Stomach smooth muscle (tissue), 2 donors: Measurements from ENCODE around the gene CELF5.
"Not testable (repeated sequence)": the region's sequence is repeated elsewhere in the genome, so short reads cannot be mapped to it uniquely, and the experiment has no call there.

Experiments used
- H3K27ac ChIP-seq: one replicate; pipeline ENCODE4 v1.7.0; 2013; ENCODE audit warnings: mild to moderate bottlenecking, low read length, inconsistent platforms
- H3K27me3 ChIP-seq, 2 donors: one replicate each; pipeline ENCODE4 v1.7.0; 2013; ENCODE audit warnings: low read length in 2 of 2; ENCODE audit not compliant: insufficient read depth in 2 of 2, control insufficient read depth in 1 of 2
- H3K36me3 ChIP-seq, 2 donors: one replicate each; pipeline ENCODE4 v1.7.0; 2013; ENCODE audit warnings: low read length in 2 of 2; ENCODE audit not compliant: control insufficient read depth in 2 of 2, insufficient read depth in 2 of 2
- H3K4me1 ChIP-seq: one replicate; pipeline ENCODE4 v1.7.0; 2013; ENCODE audit warnings: low read length; ENCODE audit not compliant: control insufficient read depth, insufficient read depth
- H3K4me3 ChIP-seq, 2 donors: one replicate each; pipeline ENCODE4 v1.7.0; 2013; ENCODE audit warnings: low read length in 2 of 2
- H3K9ac ChIP-seq, 2 donors: one replicate each; pipeline ENCODE4 v1.7.0; 2013; ENCODE audit warnings: low read length in 2 of 2, mild to moderate bottlenecking in 1 of 2
- H3K9me3 ChIP-seq, 2 donors: one replicate each; pipeline ENCODE4 v1.7.0; 2013; ENCODE audit warnings: low read length in 2 of 2; ENCODE audit not compliant: control insufficient read depth in 2 of 2
- donor health status: healthy.
- donor health status: Pancreatic carcinoma.

Gene CELF5

GRCh38 chr19:3233116-3233515, 8.7 kb downstream of the CELF5 start:
- no peak overlapping the region for H3K9ac ChIP-seq
- H3K27me3 ChIP-seq, result peaks cover 16 to 29% of the 10 kb centered on the region in 2 donors
- no peak overlapping the region for H3K27ac ChIP-seq
- no peaks in the 10 kb centered on the region for H3K36me3 ChIP-seq
- H3K9me3 ChIP-seq, result no peaks in the 10 kb centered on the region
- no peak overlapping the region for H3K4me3 ChIP-seq
- no peaks in the 10 kb centered on the region for H3K4me1 ChIP-seq

- Histone ChIP-seq H3K27me3 (peaks cover 11 to 29% of the 10 kb centered on the region in 2 donors), H3K36me3 (no peaks in the 10 kb centered on the region), H3K4me1 (no peaks in the 10 kb centered on the region), H3K9me3 (no peaks in the 10 kb centered on the region), H3K4me3 (no peak overlapping the region), H3K9ac (no peak overlapping the region), H3K27ac (no peak overlapping the region)
Measured at GRCh38 chr19:3233831-3234230, 9.4 kb downstream of the CELF5 start.

- Histone ChIP-seq H3K36me3 (no peaks in the 10 kb centered on the region), H3K27ac (no peak overlapping the region), H3K27me3 (peaks cover 4 to 21% of the 10 kb centered on the region in 2 donors), H3K4me3 (no peak overlapping the region), H3K4me1 (no peaks in the 10 kb centered on the region), H3K9ac (no peak overlapping the region), H3K9me3 (no peaks in the 10 kb centered on the region)
Measured at GRCh38 chr19:3234800-3235199, 10.3 kb downstream of the CELF5 start.

DNA sequence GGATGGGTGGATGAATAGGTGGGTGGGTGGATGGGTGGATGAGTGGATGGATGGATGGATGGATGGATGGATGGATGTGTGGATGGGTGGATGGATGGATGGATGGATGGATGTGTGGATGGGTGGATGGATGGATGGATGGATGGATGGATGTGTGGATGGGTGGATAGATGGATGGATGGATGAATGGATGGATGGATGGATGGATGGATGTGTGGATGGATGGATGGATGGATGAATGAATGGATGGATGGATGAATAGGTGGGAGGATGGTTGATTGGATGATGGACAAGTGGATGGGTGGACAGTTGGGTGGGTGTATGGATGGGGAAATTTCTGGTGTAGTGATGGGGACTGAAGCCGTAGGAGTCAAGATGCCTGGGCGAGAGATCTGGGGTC, 11.1 kb downstream of the CELF5 start:
- H3K27me3 ChIP-seq, result peaks cover 0 to 15% of the 10 kb centered on the region in 2 donors
- not testable (repeated sequence) for H3K9me3 ChIP-seq, H3K9ac ChIP-seq, H3K27ac ChIP-seq, H3K4me3 ChIP-seq, H3K36me3 ChIP-seq, H3K4me1 ChIP-seq

- Histone ChIP-seq H3K9me3 (no peaks in the 10 kb centered on the region), H3K4me3 (no peak overlapping the region), H3K27me3 (peaks cover 0 to 13% of the 10 kb centered on the region in 2 donors), H3K27ac (no peak overlapping the region), H3K4me1 (no peaks in the 10 kb centered on the region), H3K36me3 (no peaks in the 10 kb centered on the region), H3K9ac (no peak overlapping the region)
Measured at GRCh38 chr19:3236272-3236671, 11.8 kb downstream of the CELF5 start.

DNA sequence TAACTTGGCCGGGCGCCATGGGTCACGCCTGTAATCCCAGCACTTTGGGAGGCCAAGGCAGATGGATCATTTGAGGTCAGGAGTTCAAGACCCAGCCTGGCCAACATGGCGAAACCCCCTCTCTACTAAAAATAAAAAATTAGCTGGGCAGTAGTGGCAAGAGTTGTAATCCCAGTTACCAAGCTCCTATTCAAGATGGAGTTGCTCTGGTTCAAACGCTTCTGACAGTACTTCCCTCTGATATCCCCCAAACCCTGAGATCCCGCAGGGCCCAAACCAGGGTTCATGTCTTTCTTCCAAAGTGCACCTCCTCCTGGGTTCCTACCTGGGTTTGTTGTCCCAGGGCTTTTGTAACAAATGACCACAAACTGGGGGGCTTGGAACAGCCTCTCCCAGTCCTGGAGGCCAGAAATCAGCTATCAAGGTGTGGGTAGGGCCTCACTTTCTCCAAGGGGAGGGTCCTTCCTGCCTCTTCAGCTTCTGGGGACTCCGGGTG, 13.7 kb downstream of the CELF5 start:
- Histone ChIP-seq H3K9me3 (no peaks in the 10 kb centered on the region), H3K4me3 (no peak overlapping the region), H3K4me1 (no peaks in the 10 kb centered on the region), H3K9ac (no peak overlapping the region), H3K36me3 (no peaks in the 10 kb centered on the region), H3K27ac (no peak overlapping the region), H3K27me3 (peaks cover 0 to 13% of the 10 kb centered on the region in 2 donors)

GRCh38 chr19:3239367-3239766, 14.9 kb downstream of the CELF5 start:
- Histone ChIP-seq H3K4me3 (no peak overlapping the region), H3K27me3 (peaks cover 0 to 5% of the 10 kb centered on the region in 2 donors), H3K27ac (no peak overlapping the region), H3K9ac (no peak overlapping the region), H3K4me1 (no peaks in the 10 kb centered on the region), H3K36me3 (no peaks in the 10 kb centered on the region), H3K9me3 (no peaks in the 10 kb centered on the region)

- no peak overlapping the region for H3K9ac ChIP-seq
- H3K27me3 ChIP-seq, result peaks cover 0 to 8% of the 10 kb centered on the region in 2 donors
- H3K27ac ChIP-seq, result no peak overlapping the region
- H3K4me1 ChIP-seq, result no peaks in the 10 kb centered on the region
- H3K9me3 ChIP-seq, result no peaks in the 10 kb centered on the region
- no peaks in the 10 kb centered on the region for H3K36me3 ChIP-seq
- no peak overlapping the region for H3K4me3 ChIP-seq
Measured at GRCh38 chr19:3243819-3244700, 19.6 kb downstream of the CELF5 start.

GRCh38 chr19:3245050-3245449, 20.6 kb downstream of the CELF5 start:
- Histone ChIP-seq H3K27me3 (peaks cover 0 to 10% of the 10 kb centered on the region in 2 donors), H3K4me1 (no peaks in the 10 kb centered on the region), H3K9me3 (no peaks in the 10 kb centered on the region), H3K27ac (no peak overlapping the region), H3K9ac (no peak overlapping the region), H3K4me3 (no peak overlapping the region), H3K36me3 (no peaks in the 10 kb centered on the region)

DNA sequence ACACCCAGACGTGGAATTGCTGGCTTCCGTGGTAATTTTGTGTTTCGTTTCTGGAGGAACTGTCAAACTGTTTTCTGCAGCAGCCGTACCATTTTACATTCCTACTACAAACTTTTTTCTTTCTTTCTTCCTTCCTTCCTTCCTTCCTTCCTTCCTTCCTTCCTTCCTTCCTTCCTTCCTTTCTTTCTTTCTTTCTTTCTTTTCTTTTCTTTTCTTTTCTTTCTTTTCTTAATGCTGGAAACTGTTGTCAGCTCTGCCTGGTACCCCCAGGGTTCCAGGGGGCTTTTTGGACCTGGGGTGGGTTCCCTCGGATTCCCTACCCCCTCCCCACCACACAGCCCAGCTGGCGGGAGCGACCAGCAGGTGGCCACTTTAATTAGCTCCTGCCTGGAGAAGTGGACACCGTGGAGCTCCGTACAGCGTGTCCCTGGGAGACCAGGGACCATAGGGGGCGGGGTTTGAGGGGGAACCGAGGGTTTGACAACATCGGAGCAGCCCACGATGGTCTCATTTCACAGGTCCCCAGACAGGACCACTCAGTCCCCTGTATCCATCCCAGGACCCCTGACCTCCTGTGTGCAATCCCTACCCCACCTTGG, 24.4 kb downstream of the CELF5 start:
- Histone ChIP-seq H3K4me3 (no peak overlapping the region), H3K9me3 (peaks cover 6 to 7% of the 10 kb centered on the region in 2 donors), H3K4me1 (no peaks in the 10 kb centered on the region), H3K27me3 (peaks cover 0 to 17% of the 10 kb centered on the region in 2 donors), H3K27ac (no peak overlapping the region), H3K36me3 (no peaks in the 10 kb centered on the region), H3K9ac (no peak overlapping the region)

GRCh38 chr19:3249408-3249807, 24.9 kb downstream of the CELF5 start:
- Histone ChIP-seq H3K4me3 (no peak overlapping the region), H3K36me3 (no peaks in the 10 kb centered on the region), H3K9ac (no peak overlapping the region), H3K27me3 (peaks cover 0 to 20% of the 10 kb centered on the region in 2 donors), H3K9me3 (peaks cover 6 to 8% of the 10 kb centered on the region in 2 donors), H3K4me1 (no peaks in the 10 kb centered on the region), H3K27ac (no peak overlapping the region)
